SK-N-SH treated with all-trans-retinoic acid at 6 μM for 48 hours (cell line): ENCODE measurements around the gene POU6F2.

Experiments
- ATAC-seq: fragments of 200-7000 bp; cut with Tn5 transposase; 3 replicates; pipeline ENCODE4 v1.9.1; 2020; ENCODE audit warnings: mild to moderate bottlenecking, moderate library complexity
- BACH2 ChIP-seq: fragments of 250-450 bp; sonication (Bioruptor Pico); IDR thresholded peaks from 2 replicates; pipeline ENCODE4 v1.9.0; 2021; ENCODE audit warnings: mild to moderate bottlenecking, borderline replicate concordance
- CREB5 ChIP-seq: fragments of 250-450 bp; sonication (Bioruptor Pico); IDR thresholded peaks from 2 replicates; pipeline ENCODE4 v1.5.1; 2020; ENCODE audit warnings: low read depth, mild to moderate bottlenecking, moderate library complexity
- CSDC2 ChIP-seq: fragments of 250-450 bp; sonication (Bioruptor Pico); IDR thresholded peaks from 2 replicates; pipeline ENCODE4 v1.5.0; 2020; ENCODE audit warnings: mild to moderate bottlenecking, moderate library complexity
- CSRNP3 ChIP-seq: fragments of 250-450 bp; sonication (Bioruptor Pico); IDR thresholded peaks from 2 replicates; pipeline ENCODE4 v1.5.1; 2021; ENCODE audit warnings: mild to moderate bottlenecking, moderate library complexity
- ESRRG ChIP-seq: fragments of 250-450 bp; sonication (Bioruptor Pico); IDR thresholded peaks from 2 replicates; pipeline ENCODE4 v1.6.1; 2021; ENCODE audit warnings: mild to moderate bottlenecking
- GLIS3 ChIP-seq: fragments of 250-450 bp; sonication (Bioruptor Pico); IDR thresholded peaks from 2 replicates; pipeline ENCODE4 v1.5.0; 2020; ENCODE audit warnings: mild to moderate bottlenecking, moderate library complexity
- ISL1 ChIP-seq: fragments of 250-450 bp; sonication (Bioruptor Pico); IDR thresholded peaks from 2 replicates; pipeline ENCODE4 v2.1.2; 2022; ENCODE audit warnings: mild to moderate bottlenecking, moderate library complexity
- PATZ1 ChIP-seq: fragments of 250-450 bp; sonication (Bioruptor Pico); IDR thresholded peaks from 2 replicates; pipeline ENCODE4 v1.8.0; 2020; ENCODE audit warnings: mild to moderate bottlenecking, moderate library complexity, borderline replicate concordance
- POU6F1 ChIP-seq: fragments of 250-450 bp; sonication (Bioruptor Pico); IDR thresholded peaks from 2 replicates; pipeline ENCODE4 v1.8.0; 2021; ENCODE audit warnings: low read depth, mild to moderate bottlenecking, moderate library complexity, borderline replicate concordance
- RARB ChIP-seq: fragments of 250-450 bp; sonication (Bioruptor Pico); IDR thresholded peaks from 2 replicates; pipeline ENCODE4 v1.8.0; 2021; ENCODE audit warnings: mild to moderate bottlenecking, moderate library complexity
- SNAI2 ChIP-seq: fragments of 250-450 bp; sonication (Bioruptor Pico); IDR thresholded peaks from 2 replicates; pipeline ENCODE4 v1.5.0; 2020; ENCODE audit warnings: mild to moderate bottlenecking, moderate library complexity
- TCF4 ChIP-seq: fragments of 250-450 bp; sonication (Bioruptor Pico); IDR thresholded peaks from 2 replicates; pipeline ENCODE4 v1.8.0; 2021; ENCODE audit warnings: mild to moderate bottlenecking, moderate library complexity, borderline replicate concordance
- TOX ChIP-seq: fragments of 250-450 bp; sonication (Bioruptor Pico); IDR thresholded peaks from 2 replicates; pipeline ENCODE4 v1.8.0; 2021; ENCODE audit warnings: mild to moderate bottlenecking, moderate library complexity, borderline replicate concordance
- TSHZ2 ChIP-seq: fragments of 250-450 bp; sonication (Bioruptor Pico); IDR thresholded peaks from 2 replicates; pipeline ENCODE4 v1.5.0; 2020; ENCODE audit warnings: mild to moderate bottlenecking, moderate library complexity
- ZC3H10 ChIP-seq: fragments of 250-450 bp; sonication (Bioruptor Pico); IDR thresholded peaks from 2 replicates; pipeline ENCODE4 v1.5.1; 2021; ENCODE audit warnings: mild to moderate bottlenecking, moderate library complexity
- ZFP30 ChIP-seq: fragments of 450-650 bp; formaldehyde crosslinking; IDR thresholded peaks from 2 replicates; pipeline ENCODE4 v1.5.0; 2022; ENCODE audit warnings: mild to moderate bottlenecking, moderate library complexity
- ZNF565 ChIP-seq: fragments of 450-650 bp; formaldehyde crosslinking; conservative IDR thresholded peaks from 2 replicates; pipeline ENCODE4 v1.5.0; 2020; ENCODE audit warnings: low read depth, mild to moderate bottlenecking, moderate library complexity
- ZNF70 ChIP-seq: fragments of 450-650 bp; formaldehyde crosslinking; IDR thresholded peaks from 2 replicates; pipeline ENCODE4 v1.5.0; 2020; ENCODE audit warnings: mild to moderate bottlenecking, moderate library complexity
- ZNF8 ChIP-seq: fragments of 450-650 bp; formaldehyde crosslinking; IDR thresholded peaks from 2 replicates; pipeline ENCODE4 v1.5.0; 2020; ENCODE audit warnings: mild to moderate bottlenecking, moderate library complexity

Gene POU6F2

GRCh38 chr7:39075210-39075609 is 97.5 kb downstream of the POU6F2 start:
- no peak for ATAC-seq
- no peak for TF ChIP-seq BACH2 (CRISPR knock-in tag)

GRCh38 chr7:39083781-39084180 is 106.1 kb downstream of the POU6F2 start:
- no peak for ATAC-seq
- TF ChIP-seq ZNF8 (CRISPR knock-in tag) (no peak), CREB5 (no peak), ZNF565 (no peak), TOX (CRISPR knock-in tag) (no peak), CSDC2 (no peak), BACH2 (CRISPR knock-in tag) (no peak), RARB (no peak), ZNF70 (CRISPR knock-in tag) (no peak), PATZ1 (CRISPR knock-in tag) (no peak), TSHZ2 (CRISPR knock-in tag) (no peak)

- no peak for TF ChIP-seq RARB
- no peak for ATAC-seq
Measured at GRCh38 chr7:39084349-39084748, 106.6 kb downstream of the POU6F2 start.

GRCh38 chr7:39085189-39085588 is 107.5 kb downstream of the POU6F2 start:
- TF ChIP-seq TOX (CRISPR knock-in tag) (no peak), ESRRG (CRISPR knock-in tag) (no peak), CSRNP3 (CRISPR knock-in tag) (no peak), ISL1 (CRISPR knock-in tag) (no peak), ZNF70 (CRISPR knock-in tag) (no peak), RARB (no peak), GLIS3 (CRISPR knock-in tag) (no peak), ZC3H10 (CRISPR knock-in tag) (no peak), ZFP30 (no peak), SNAI2 (CRISPR knock-in tag) (no peak), POU6F1 (CRISPR knock-in tag) (no peak), TCF4 (no peak), BACH2 (CRISPR knock-in tag) (no peak), ZNF8 (CRISPR knock-in tag) (no peak), CREB5 (no peak), PATZ1 (CRISPR knock-in tag) (no peak), TSHZ2 (CRISPR knock-in tag) (no peak)
- TF ChIP-seq, all 23 proteins: peak for 0
- no peak for ATAC-seq
